DND-41 (cell line): ENCODE results near the gene GPX5.

Experiments used
- ATAC-seq: fragments of 200-7000 bp; cut with Tn5 transposase; 3 replicates; pipeline ENCODE4 v1.9.1; 2021; ENCODE audit warnings: low read depth; ENCODE audit not compliant: insufficient read depth
- DNase-seq: peaks from one replicate; pipeline ENCODE4 v3.0.0-alpha.2; 2020
- H2AFZ ChIP-seq: 2 replicates; pipeline ENCODE4 v1.6.0; 2012; ENCODE audit warnings: low read depth, low read length
- H3K27ac ChIP-seq: 2 replicates; pipeline ENCODE4 v1.5.1; 2012; ENCODE audit warnings: low read length, inconsistent platforms
- H3K27me3 ChIP-seq: fragments of 200-600 bp; sonication (generic); 2 replicates; pipeline ENCODE4 v1.6.0; 2012; ENCODE audit warnings: low read length, mild to moderate bottlenecking, inconsistent platforms; ENCODE audit not compliant: insufficient read depth, poor library complexity
- H3K36me3 ChIP-seq: 2 replicates; pipeline ENCODE4 v1.5.1; 2012; ENCODE audit warnings: low read length, inconsistent platforms; ENCODE audit not compliant: insufficient read depth
- H3K4me1 ChIP-seq: 2 replicates; pipeline ENCODE4 v1.5.1; 2012; ENCODE audit warnings: mild to moderate bottlenecking, low read length; ENCODE audit not compliant: insufficient read depth
- H3K4me2 ChIP-seq: 2 replicates; pipeline ENCODE4 v1.6.0; 2012; ENCODE audit warnings: mild to moderate bottlenecking, moderate library complexity, low read length, inconsistent platforms; ENCODE audit not compliant: insufficient read depth
- H3K4me3 ChIP-seq, 2 experiments: fragments of 200-600 bp in 1 of 2; shearing (Covaris generic) in 1 of 2; 2 replicates each; pipeline ENCODE4 v1.5.1; 2012 to 2016; ENCODE audit warnings: inconsistent platforms in 2 of 2, low read length in 2 of 2, mild to moderate bottlenecking in 2 of 2, low read depth in 1 of 2, moderate library complexity in 1 of 2
- H3K79me2 ChIP-seq: 2 replicates; pipeline ENCODE4 v1.6.0; 2012; ENCODE audit warnings: low read length, inconsistent platforms; ENCODE audit not compliant: insufficient read depth
- H3K9ac ChIP-seq: 2 replicates; pipeline ENCODE4 v1.6.0; 2012; ENCODE audit warnings: low read depth, mild to moderate bottlenecking, inconsistent platforms, low read length, moderate library complexity
- H3K9me3 ChIP-seq: 2 replicates; pipeline ENCODE4 v1.5.1; 2012; ENCODE audit warnings: low read length, moderate library complexity, mild to moderate bottlenecking, inconsistent platforms; ENCODE audit not compliant: insufficient read depth, severe bottlenecking
- H4K20me1 ChIP-seq: 2 replicates; pipeline ENCODE4 v1.6.0; 2012; ENCODE audit warnings: low read length; ENCODE audit not compliant: insufficient read depth
- CTCF ChIP-seq: IDR thresholded peaks from 2 replicates; pipeline ENCODE4 v1.5.1; 2012; ENCODE audit warnings: borderline replicate concordance, low read length, moderate library complexity, mild to moderate bottlenecking; ENCODE audit not compliant: poor library complexity, severe bottlenecking; ENCODE audit errors: extremely low read depth
- EZH2 ChIP-seq: IDR thresholded peaks from 3 replicates; pipeline ENCODE4 v1.6.1; 2012; ENCODE audit warnings: borderline replicate concordance, low read depth, mild to moderate bottlenecking, moderate library complexity, low read length, inconsistent platforms; ENCODE audit not compliant: severe bottlenecking

The GPX5 gene

GRCh38 chr6:28485482-28485881 lies 40.2 kb upstream of the GPX5 start:
- peaks cover 17% of the 10 kb centered on the region for H3K27me3 ChIP-seq
- ATAC-seq (no peak), DNase-seq (no peak)
- H3K4me3 ChIP-seq: no peak overlapping the region
- no peaks in the 10 kb centered on the region for H3K79me2 ChIP-seq
- no peak overlapping the region for H3K4me2 ChIP-seq
- H3K9me3 ChIP-seq: no peaks in the 10 kb centered on the region
- no peak overlapping the region for H3K27ac ChIP-seq
- H3K9ac ChIP-seq: no peak overlapping the region
- H3K36me3 ChIP-seq: no peaks in the 10 kb centered on the region
- no peaks in the 10 kb centered on the region for H4K20me1 ChIP-seq
- no peaks in the 10 kb centered on the region for H3K4me1 ChIP-seq
- H2AFZ ChIP-seq: no peak overlapping the region
- no peak for TF ChIP-seq CTCF
- TF ChIP-seq EZH2: no peak

GRCh38 chr6:28486533-28486932 lies 39.1 kb upstream of the GPX5 start:
- DNase-seq: no peak
- TF ChIP-seq CTCF (no peak), EZH2 (no peak)

GRCh38 chr6:28486988-28487742 lies 38.5 kb upstream of the GPX5 start:
- TF ChIP-seq CTCF (no peak), EZH2 (no peak)
- no peak overlapping the region for H2AFZ ChIP-seq
- DNase-seq: no peak
- no peak overlapping the region for H3K9ac ChIP-seq
- H3K9me3 ChIP-seq: no peaks in the 10 kb centered on the region
- H3K4me3 ChIP-seq: no peak overlapping the region
- H3K36me3 ChIP-seq: no peaks in the 10 kb centered on the region
- H4K20me1 ChIP-seq: no peaks in the 10 kb centered on the region
- no peak overlapping the region for H3K27ac ChIP-seq
- H3K79me2 ChIP-seq: no peaks in the 10 kb centered on the region
- H3K4me1 ChIP-seq: no peaks in the 10 kb centered on the region
- no peak overlapping the region for H3K4me2 ChIP-seq
- peaks cover 8% of the 10 kb centered on the region for H3K27me3 ChIP-seq
- no peak for ATAC-seq

More at GRCh38 chr6:28486533-28486932, 39.1 kb upstream of the GPX5 start:
- Histone ChIP-seq H4K20me1 (no peaks in the 10 kb centered on the region), H3K4me3 (no peak overlapping the region), H3K27me3 (peaks cover 7% of the 10 kb centered on the region), H3K36me3 (no peaks in the 10 kb centered on the region), H3K9me3 (no peaks in the 10 kb centered on the region), H3K79me2 (no peaks in the 10 kb centered on the region), H3K4me1 (no peaks in the 10 kb centered on the region), H3K27ac (no peak overlapping the region), H3K9ac (no peak overlapping the region), H2AFZ (no peak overlapping the region), H3K4me2 (no peak overlapping the region)
- no peak for ATAC-seq
